Neural progenitor cell (in vitro differentiated cells): ENCODE results near the gene ARL13B. TPM values are rescaled to one million over a fixed set of nuclear protein-coding genes. Genes with fewer than 3 reads are reported as not detected.

ENCODE experiments used
- DNase-seq: peaks from one replicate; pipeline ENCODE4 v3.0.0-alpha.2; 2016; ENCODE audit warnings: low spot score
- H2AFZ ChIP-seq: fragments of 200-600 bp; sonication (generic); replicated peaks from 2 replicates; pipeline ENCODE4 v1.6.1; 2016; ENCODE audit warnings: antibody characterized with exemption
- H3F3A ChIP-seq: fragments of 200-600 bp; sonication (generic); 2 replicates; pipeline ENCODE4 v1.6.1; 2016; ENCODE audit warnings: antibody characterized with exemption, low read depth
- H3K27ac ChIP-seq: fragments of 200-600 bp; sonication (generic); 2 replicates; pipeline ENCODE4 v1.5.1; 2016; ENCODE audit warnings: mild to moderate bottlenecking
- H3K27me3 ChIP-seq: fragments of 200-600 bp; sonication (generic); 2 replicates; pipeline ENCODE4 v1.6.1; 2016; ENCODE audit warnings: mild to moderate bottlenecking, moderate library complexity
- H3K36me3 ChIP-seq: fragments of 200-600 bp; sonication (generic); 2 replicates; pipeline ENCODE4 v1.5.1; 2016
- H3K4me1 ChIP-seq: fragments of 200-600 bp; sonication (generic); 2 replicates; pipeline ENCODE4 v1.6.1; 2016; ENCODE audit warnings: mixed run types
- H3K4me2 ChIP-seq: fragments of 200-600 bp; sonication (generic); 2 replicates; pipeline ENCODE4 v1.6.1; 2016
- H3K4me3 ChIP-seq: fragments of 200-600 bp; sonication (generic); 2 replicates; pipeline ENCODE4 v1.5.1; 2016
- H3K79me2 ChIP-seq: fragments of 200-600 bp; sonication (generic); 2 replicates; pipeline ENCODE4 v1.6.1; 2016; ENCODE audit warnings: low read depth
- H3K9ac ChIP-seq: fragments of 200-600 bp; sonication (generic); 2 replicates; pipeline ENCODE4 v1.6.1; 2016
- H3K9me3 ChIP-seq: fragments of 200-600 bp; sonication (generic); 2 replicates; pipeline ENCODE4 v1.5.1; 2016; ENCODE audit warnings: low read depth
- H4K20me1 ChIP-seq: fragments of 200-600 bp; sonication (generic); 2 replicates; pipeline ENCODE4 v1.6.1; 2016; ENCODE audit warnings: low read depth
- H3K27ac Mint-ChIP-seq: 3 replicates; pipeline ENCODE4 v1.8.0; 2021; ENCODE audit warnings: mixed read lengths
- H3K27me3 Mint-ChIP-seq: 2 replicates; pipeline ENCODE4 v1.8.0; 2022; ENCODE audit warnings: low read depth, mild to moderate bottlenecking, inconsistent platforms, moderate library complexity, mixed read lengths; ENCODE audit not compliant: insufficient read depth
- H3K36me3 Mint-ChIP-seq: 3 replicates; pipeline ENCODE4 v1.8.0; 2021; ENCODE audit warnings: mixed read lengths
- H3K4me1 Mint-ChIP-seq: 3 replicates; pipeline ENCODE4 v1.8.0; 2021; ENCODE audit warnings: mixed read lengths
- H3K4me3 Mint-ChIP-seq: 3 replicates; pipeline ENCODE4 v1.8.0; 2021; ENCODE audit warnings: mild to moderate bottlenecking, moderate library complexity, mixed read lengths
- H3K9me3 Mint-ChIP-seq: 3 replicates; pipeline ENCODE4 v1.8.0; 2020; ENCODE audit warnings: mixed read lengths
- CTCF ChIP-seq: fragments of 200-600 bp; sonication (generic); IDR thresholded peaks from 2 replicates; pipeline ENCODE4 v1.5.1; 2017; ENCODE audit warnings: antibody characterized with exemption, mild to moderate bottlenecking
- EZH2 ChIP-seq: fragments of 200-600 bp; sonication (generic); IDR thresholded peaks from 2 replicates; pipeline ENCODE4 v1.6.1; 2017; ENCODE audit warnings: antibody characterized with exemption, mild to moderate bottlenecking, moderate library complexity
- EZH2phosphoT487 ChIP-seq: fragments of 200-600 bp; sonication (generic); IDR thresholded peaks from 2 replicates; pipeline ENCODE4 v1.6.1; 2017; ENCODE audit warnings: antibody characterized with exemption
- total RNA-seq: library from RNA; depleted of rRNA; stranded (reverse); fragments of >200 nt; gene quantifications from 2 replicates; pipeline ENCODE4 v1.2.3, GENCODE V29; 2015; ENCODE audit warnings: low replicate concordance

Gene ARL13B
- total RNA-seq, 1 donor from 2014 or later, result 13.8 TPM

DNA sequence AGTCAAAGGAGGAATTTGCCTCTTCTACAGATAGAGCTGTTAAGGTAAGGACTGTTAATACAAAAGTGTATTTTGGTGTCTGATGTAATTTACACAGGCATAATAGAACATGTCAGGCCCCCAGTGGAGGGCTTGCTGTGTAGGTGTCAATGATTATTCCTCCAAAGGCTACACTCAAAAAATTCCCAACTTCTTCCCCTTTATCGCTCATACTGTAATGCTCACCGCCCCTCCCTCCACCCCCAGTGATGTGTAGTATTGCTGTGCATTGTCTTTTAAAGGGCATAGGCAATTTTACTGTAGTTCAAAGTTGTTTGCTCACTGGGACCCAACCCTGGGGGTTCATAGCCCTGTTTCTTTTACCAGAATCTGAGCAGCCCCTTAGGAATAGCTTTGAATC lies 115.2 kb downstream of the ARL13B start:
- Histone ChIP-seq H3K9me3 (no peaks in the 10 kb centered on the region), H3K79me2 (no peaks in the 10 kb centered on the region), H3K27me3 (no peaks in the 10 kb centered on the region), H2AFZ (no peak overlapping the region), H3K4me1 (no peaks in the 10 kb centered on the region), H3K4me3 (no peak overlapping the region), H3K9ac (no peak overlapping the region), H3K27ac (no peak overlapping the region), H4K20me1 (no peaks in the 10 kb centered on the region), H3K36me3 (no peaks in the 10 kb centered on the region), H3K4me2 (no peak overlapping the region), H3F3A (no peaks in the 10 kb centered on the region)
- Mint-ChIP-seq H3K9me3 (no peaks in the 10 kb centered on the region), H3K27ac (no peak overlapping the region), H3K36me3 (peaks cover 16% of the 10 kb centered on the region), H3K4me3 (no peak overlapping the region), H3K4me1 (no peaks in the 10 kb centered on the region), H3K27me3 (no peaks in the 10 kb centered on the region)
- DNase-seq, result no peak
- TF ChIP-seq CTCF, result no peak

- H3K27me3 ChIP-seq, result no peaks in the 10 kb centered on the region
- H3K4me1 ChIP-seq, result no peaks in the 10 kb centered on the region
- H3K27ac Mint-ChIP-seq, result no peak overlapping the region
- H3K4me3 ChIP-seq, result no peak overlapping the region
- no peaks in the 10 kb centered on the region for H3K79me2 ChIP-seq
- H3K36me3 Mint-ChIP-seq, result peaks cover 14% of the 10 kb centered on the region
- no peak overlapping the region for H2AFZ ChIP-seq
- no peaks in the 10 kb centered on the region for H3K9me3 Mint-ChIP-seq
- H3K9me3 ChIP-seq, result no peaks in the 10 kb centered on the region
- no peak for TF ChIP-seq EZH2
- no peak for TF ChIP-seq CTCF
- TF ChIP-seq EZH2phosphoT487, result no peak
- H3K27ac ChIP-seq, result no peak overlapping the region
- H4K20me1 ChIP-seq, result no peaks in the 10 kb centered on the region
- DNase-seq, result no peak
- no peak overlapping the region for H3K4me2 ChIP-seq
- H3K9ac ChIP-seq, result no peak overlapping the region
- H3K27me3 Mint-ChIP-seq, result no peaks in the 10 kb centered on the region
- no peaks in the 10 kb centered on the region for H3F3A ChIP-seq
- no peaks in the 10 kb centered on the region for H3K4me1 Mint-ChIP-seq
- no peak overlapping the region for H3K4me3 Mint-ChIP-seq
- H3K36me3 ChIP-seq, result no peaks in the 10 kb centered on the region
Measured at GRCh38 chr3:94098452-94098851, 118.5 kb downstream of the ARL13B start.

GRCh38 chr3:94099311-94099710 lies 119.4 kb downstream of the ARL13B start:
- no peak overlapping the region for H3K9ac ChIP-seq
- H3K27me3 ChIP-seq, result no peaks in the 10 kb centered on the region
- H3F3A ChIP-seq, result no peaks in the 10 kb centered on the region
- no peak overlapping the region for H3K27ac Mint-ChIP-seq
- H3K4me2 ChIP-seq, result no peak overlapping the region
- H3K27ac ChIP-seq, result no peak overlapping the region
- no peaks in the 10 kb centered on the region for H3K4me1 Mint-ChIP-seq
- no peak overlapping the region for H2AFZ ChIP-seq
- no peaks in the 10 kb centered on the region for H3K9me3 Mint-ChIP-seq
- H3K4me3 Mint-ChIP-seq, result no peak overlapping the region
- no peak overlapping the region for H3K4me3 ChIP-seq
- no peaks in the 10 kb centered on the region for H4K20me1 ChIP-seq
- TF ChIP-seq EZH2 (no peak), CTCF (no peak)
- H3K9me3 ChIP-seq, result no peaks in the 10 kb centered on the region
- H3K36me3 ChIP-seq, result no peaks in the 10 kb centered on the region
- DNase-seq, result no peak
- H3K36me3 Mint-ChIP-seq, result peaks cover 14% of the 10 kb centered on the region
- H3K27me3 Mint-ChIP-seq, result no peaks in the 10 kb centered on the region
- H3K4me1 ChIP-seq, result no peaks in the 10 kb centered on the region
- no peaks in the 10 kb centered on the region for H3K79me2 ChIP-seq

DNA sequence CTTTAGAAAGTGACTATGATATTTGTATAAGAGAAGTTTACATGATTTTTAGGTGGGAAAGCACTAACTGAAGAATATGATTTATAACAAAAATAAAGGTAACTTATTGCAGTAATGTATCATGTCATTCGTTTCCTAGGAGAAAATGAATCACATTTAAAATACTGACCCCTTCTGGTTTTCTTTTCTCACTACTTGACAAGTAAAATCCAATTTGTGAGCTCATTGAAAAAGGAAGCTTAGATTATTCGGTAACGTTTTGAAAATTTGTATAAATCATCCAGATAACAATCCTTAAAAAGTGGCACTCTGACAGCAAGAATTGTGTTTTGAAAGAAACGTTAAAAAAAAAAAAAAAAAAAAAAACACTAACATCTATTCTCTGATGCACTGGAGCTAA lies 121.9 kb downstream of the ARL13B start:
- H3K79me2 ChIP-seq, result no peaks in the 10 kb centered on the region
- no peak overlapping the region for H3K4me3 Mint-ChIP-seq

More for the DNA sequence above, 121.9 kb downstream of the ARL13B start:
- H3K27me3 ChIP-seq, result no peaks in the 10 kb centered on the region
- no peaks in the 10 kb centered on the region for H3F3A ChIP-seq
- H3K27ac ChIP-seq, result no peak overlapping the region
- H4K20me1 ChIP-seq, result no peaks in the 10 kb centered on the region
- TF ChIP-seq CTCF, result peak; percentile 35
- no peak for TF ChIP-seq EZH2phosphoT487
- no peak overlapping the region for H3K9ac ChIP-seq
- Mint-ChIP-seq H3K27me3 (no peaks in the 10 kb centered on the region), H3K4me1 (no peaks in the 10 kb centered on the region), H3K9me3 (no peaks in the 10 kb centered on the region), H3K27ac (no peak overlapping the region), H3K36me3 (peaks cover 11% of the 10 kb centered on the region)
- no peak overlapping the region for H3K4me3 ChIP-seq
- H3K4me1 ChIP-seq, result no peaks in the 10 kb centered on the region
- H3K9me3 ChIP-seq, result no peaks in the 10 kb centered on the region
- H3K4me2 ChIP-seq, result no peak overlapping the region
- H3K36me3 ChIP-seq, result no peaks in the 10 kb centered on the region
- H2AFZ ChIP-seq, result no peak overlapping the region
- DNase-seq, result no peak
